GM18505 (cell line): Measurements from ENCODE around the gene ATP5F1A.
"Not testable (repeated sequence)": the region's sequence is repeated elsewhere in the genome, so short reads cannot be mapped to it uniquely, and the experiment has no call there.

ENCODE experiments used
- ATAC-seq: cut with Tn5 transposase; IDR thresholded peaks from one replicate; pipeline ENCODE4 v1.9.1; 2021; ENCODE audit not compliant: unreplicated experiment
- POLR2A ChIP-seq: IDR thresholded peaks from 4 replicates; pipeline ENCODE4 v1.6.1; 2011; ENCODE audit warnings: borderline replicate concordance; ENCODE audit not compliant: insufficient read depth, insufficient read length; ENCODE audit errors: extremely low read depth

The ATP5F1A gene

DNA sequence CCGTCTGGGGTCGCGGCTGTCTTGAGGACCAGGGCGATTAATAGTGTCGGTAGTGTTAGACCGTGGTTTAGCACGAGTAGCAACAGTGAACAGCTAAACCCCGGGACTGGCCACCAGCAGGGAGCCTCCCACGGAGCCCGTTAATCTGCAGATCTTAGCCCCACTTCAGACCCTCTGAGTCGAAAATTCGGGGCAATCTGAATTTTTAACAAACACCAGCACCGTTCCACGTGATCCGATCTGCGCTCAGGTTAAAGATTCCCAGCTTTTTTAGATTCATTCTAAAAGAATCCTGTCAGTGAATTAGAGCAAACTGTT, 479 bp upstream of the ATP5F1A start:
- no peak for TF ChIP-seq POLR2A
- no peak for ATAC-seq

DNA sequence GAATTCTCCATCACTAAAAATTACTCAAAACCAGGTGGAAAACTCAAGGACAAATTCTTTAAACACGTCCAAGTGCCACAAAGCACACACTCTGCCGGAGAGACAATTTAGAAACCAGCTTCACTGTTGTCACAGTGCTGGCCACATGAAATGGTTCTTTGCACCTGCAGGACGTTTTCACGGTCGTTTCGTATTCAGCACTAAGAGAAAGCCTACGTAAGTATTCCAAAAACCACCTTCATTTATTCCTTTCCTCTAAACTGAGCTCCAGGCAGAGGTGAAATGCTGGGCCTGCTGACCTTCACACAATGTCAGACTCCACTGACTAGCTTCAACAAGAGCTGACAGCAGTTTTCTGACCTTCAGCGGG, 680 bp downstream of the ATP5F1A start:
- TF ChIP-seq POLR2A = no peak
- peak; percentile 25 for ATAC-seq

DNA sequence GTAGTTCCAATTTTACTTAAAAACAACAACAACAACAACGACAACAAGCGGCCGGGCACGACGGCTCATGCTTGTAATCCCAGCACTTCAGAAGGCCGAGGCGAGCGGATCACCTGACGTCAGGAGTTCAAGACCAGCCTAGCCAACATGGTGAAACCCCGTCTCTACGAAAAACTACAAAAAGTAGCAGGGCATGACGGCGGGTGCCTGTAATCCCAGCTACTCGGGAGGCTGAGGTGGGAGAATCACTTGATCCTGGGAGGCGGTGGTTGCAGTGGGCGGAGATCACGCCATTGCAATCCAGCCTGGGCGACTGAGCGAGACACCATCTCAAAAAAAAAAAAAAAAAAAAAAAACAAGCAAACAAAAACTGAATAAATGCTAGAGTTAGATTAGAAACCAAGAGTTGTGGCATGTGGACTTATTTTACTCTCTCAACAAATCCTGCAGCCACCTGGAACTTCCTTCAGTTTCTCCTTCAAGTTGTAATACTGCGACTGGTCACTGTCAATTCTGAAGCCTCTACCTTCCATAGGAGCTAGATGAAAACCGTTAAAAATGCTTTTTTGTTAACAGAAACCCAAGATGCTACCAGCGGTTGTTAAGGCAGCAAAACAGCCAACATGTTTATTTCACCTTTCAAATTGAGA, 1.3 kb downstream of the ATP5F1A start:
- peak; percentile 26 for TF ChIP-seq POLR2A
- no peak for ATAC-seq

DNA sequence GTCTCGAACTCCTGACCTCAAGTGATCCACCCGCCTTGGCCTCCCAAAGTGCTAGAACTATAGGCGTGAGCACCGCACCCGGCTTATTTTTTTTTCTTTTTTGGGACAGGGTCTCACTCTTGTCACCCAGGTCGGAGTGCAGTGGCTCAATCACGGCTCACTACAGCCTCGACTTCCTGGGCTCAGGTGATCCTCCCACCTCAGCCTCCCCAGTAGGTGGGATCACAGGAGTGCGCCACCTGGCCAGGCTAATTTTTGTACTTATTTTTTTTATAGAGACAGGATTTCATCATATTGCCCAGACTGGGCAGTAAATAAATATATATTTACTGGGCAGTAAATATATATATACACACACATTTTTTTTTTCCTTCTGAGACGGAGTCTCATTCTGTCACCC, 2.6 kb downstream of the ATP5F1A start:
- TF ChIP-seq POLR2A = no peak
- no peak for ATAC-seq

DNA sequence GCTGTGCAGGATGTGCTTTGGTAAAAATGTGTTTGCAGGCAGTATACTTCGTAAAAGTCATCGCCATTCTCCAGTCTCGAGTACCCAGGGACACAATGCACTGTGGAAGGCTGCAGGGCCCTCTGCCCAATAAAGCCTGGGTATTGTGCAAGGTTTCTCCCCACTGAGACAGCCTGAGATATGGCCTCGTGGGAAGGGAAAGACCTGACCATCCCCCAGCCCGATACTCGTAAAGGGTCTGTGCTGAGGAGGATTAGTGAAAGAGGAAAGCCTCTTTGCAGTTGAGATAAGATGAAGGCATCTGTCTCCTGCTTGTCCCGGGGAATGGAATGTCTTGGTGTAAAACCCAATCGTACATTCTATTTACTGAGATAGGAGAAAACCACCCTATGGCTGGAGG, 9.6 kb downstream of the ATP5F1A start:
- ATAC-seq = not testable (repeated sequence)

DNA sequence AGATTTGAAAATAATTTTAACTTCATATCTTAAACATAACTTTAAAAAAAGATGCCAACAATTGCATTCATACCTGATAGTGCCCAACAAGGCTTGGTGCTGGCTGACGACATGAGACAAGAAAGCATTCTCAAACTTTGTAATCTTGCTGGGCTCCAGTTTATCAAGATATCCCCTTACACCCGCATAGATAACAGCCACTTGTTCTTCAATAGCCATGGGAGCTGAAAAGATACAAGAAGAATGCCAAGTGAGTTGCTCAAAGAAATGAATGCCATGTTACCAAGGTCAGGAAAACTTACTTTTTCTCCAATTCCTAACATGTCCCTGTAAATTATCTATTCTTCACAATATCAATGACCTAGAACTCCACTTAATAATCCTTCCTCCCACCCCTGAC, 13.7 kb downstream of the ATP5F1A start:
- ATAC-seq = no peak
- no peak for TF ChIP-seq POLR2A

DNA sequence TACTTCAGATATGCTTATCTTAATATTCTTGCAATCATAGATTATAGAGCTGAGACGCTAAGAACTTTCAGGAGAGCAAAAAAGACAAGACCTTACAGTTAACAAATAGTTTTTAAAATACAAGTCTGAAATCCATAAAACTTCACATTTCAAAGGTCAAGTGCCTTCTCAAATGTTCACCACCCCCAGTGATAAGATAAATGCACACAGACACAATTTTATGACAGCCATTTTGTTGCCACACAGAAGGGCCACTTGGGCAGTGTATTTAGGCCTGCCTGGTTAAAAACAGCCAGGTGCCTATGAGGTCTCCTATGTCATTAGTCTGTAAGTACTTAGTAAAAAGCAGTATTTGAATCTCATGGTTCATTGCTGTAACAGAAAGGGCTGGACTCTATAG, 17.9 kb downstream of the ATP5F1A start:
- ATAC-seq = no peak
- no peak for TF ChIP-seq POLR2A

DNA sequence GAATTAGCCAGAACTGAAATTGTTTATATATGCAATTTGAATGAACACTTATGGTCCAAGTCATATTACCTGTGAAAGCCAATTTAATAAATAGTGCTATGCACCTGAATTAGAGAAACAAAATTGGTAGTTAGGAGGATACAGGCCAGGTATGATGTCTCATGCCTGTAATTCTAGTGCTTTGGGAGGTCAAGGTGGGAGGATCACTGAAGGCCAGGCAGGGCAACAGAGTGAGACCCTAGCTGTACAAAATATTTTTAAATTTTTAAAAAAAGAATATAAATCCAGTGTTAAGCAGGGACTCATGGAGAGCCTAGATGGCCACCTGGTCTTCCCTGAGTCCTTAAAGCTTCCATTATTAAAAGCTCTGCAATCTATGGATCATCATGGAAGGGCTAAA, 18.8 kb downstream of the ATP5F1A start:
- TF ChIP-seq POLR2A = no peak
- ATAC-seq = no peak

DNA sequence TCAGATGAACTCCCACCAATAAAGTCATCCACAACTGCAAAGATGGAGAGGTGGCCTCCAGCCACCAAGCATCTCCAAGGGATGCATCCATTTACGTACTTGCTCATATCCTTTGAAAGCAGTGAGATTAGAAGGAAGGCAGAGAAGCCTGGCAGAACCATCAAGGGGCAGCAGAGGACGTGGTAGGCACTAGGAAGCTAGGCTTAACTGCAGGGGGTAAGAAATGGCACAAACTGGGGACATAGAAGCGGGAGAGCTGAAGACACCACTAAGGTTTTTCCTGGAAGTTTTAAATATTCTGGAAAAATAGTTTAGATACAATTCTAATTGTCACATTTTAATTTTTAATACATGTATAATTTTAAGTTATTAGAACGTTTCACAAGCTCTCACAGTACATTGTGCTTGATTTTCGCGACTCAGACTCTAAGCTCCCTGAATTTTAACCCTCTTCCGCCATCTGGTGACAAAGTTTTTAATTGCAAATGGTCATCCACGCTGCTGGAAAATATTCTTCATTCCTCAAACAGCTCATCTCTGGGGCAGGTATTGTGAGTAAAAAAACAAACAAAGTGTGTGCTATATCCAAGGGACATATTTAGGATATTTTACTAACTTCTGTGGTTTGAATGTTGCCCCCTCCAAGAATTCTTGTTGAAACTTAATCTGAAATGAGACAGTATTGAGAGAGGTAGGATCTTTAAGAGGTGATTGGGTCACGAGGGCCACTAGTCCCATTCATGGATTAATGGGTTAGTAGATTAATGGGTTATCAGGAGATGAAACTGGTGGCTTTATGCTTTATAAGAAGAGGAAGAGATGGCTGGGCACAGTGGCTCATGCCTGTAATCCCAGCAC, 24.4 kb downstream of the ATP5F1A start:
- no peak for ATAC-seq
- TF ChIP-seq POLR2A = no peak

DNA sequence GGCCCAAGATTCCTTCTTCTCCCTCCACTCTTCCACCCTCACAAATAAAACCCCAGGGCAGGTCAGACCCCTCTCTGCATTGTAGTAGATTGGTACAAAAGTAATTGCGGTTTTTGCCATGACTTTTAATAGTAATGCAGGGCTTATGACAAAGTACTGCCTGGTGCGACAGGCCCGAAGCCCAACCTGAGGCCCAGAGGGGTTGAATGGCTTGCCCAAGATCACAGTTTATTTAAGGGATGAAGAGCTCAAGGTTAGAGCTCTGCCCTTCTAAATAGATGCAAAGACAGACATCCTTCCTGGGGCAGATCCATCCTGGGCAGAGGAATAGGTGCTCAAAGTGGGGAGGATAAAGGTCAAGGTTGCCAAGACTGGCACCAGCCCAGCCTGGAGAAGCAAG, 25.1 kb downstream of the ATP5F1A start:
- no peak for ATAC-seq
- no peak for TF ChIP-seq POLR2A

DNA sequence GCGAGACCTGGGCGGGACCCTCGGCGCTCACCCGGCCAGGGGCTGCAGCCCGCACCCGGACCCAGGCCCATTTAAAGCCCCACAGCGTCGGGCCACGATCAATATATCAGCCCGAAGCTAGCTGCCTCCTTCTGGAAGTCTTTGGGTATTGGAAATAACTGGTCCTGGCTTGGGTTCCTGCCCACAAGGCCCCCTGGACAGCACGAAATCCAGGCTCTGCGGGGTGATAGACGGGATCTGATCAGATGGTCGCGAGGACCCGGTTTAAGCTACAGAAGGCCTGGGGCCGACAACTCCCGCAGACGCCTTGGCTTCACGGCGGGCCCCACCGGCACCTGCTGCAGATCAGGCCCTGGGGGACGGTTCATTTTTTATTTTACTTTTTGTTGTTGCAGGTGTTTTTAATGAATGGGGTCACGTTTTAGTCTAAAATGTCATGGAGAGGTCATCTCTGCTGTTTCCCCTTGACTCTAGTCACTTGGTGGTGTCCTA, 25.7 kb downstream of the ATP5F1A start:
- ATAC-seq = no peak

DNA sequence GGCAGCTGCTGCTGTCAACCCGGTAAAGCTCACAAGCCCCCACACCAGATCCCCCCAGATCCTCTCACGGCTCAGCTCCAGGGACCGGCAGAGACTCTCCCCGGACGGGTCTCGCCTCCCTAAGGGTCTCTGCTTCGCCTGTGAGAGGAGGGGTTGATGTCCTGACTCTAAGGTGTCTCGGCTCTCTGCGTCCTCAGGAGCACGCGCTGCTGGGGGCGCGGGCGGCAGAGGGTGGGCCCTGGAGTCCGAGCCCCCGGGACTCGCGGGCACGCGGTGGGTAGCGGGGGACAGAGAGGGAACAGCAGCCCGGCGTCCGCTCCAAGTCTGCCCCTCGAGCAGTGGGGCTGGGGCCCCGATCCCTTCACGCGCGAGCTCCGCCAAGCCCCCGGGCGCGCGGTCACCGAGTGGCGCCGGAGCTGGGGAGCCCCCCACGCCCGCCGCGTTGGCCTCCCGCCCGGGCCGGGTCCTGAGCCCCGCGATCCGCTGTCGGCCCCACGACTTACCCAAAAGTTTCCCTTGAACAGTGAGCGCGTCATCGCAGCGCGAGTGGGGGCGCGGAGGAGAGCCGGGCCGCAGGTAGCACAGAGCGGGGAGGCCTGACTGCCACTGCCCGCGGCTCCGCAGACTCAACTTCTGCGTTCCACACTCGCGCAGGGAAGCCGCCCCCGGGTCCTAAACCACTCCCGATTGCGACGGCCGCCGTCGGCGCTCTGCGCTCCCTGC, 26.3 kb downstream of the ATP5F1A start, which contains the start of gene PSTPIP2:
Gene PSTPIP2 (minus strand): TSS at position 608 of the 723 bp plus-strand sequence. CDS start 72 bp downstream, at position 536.
- ATAC-seq = peak; percentile 71
- TF ChIP-seq POLR2A = peak; percentile 56

More for the DNA sequence above, 25.7 kb downstream of the ATP5F1A start:
- TF ChIP-seq POLR2A = no peak

DNA sequence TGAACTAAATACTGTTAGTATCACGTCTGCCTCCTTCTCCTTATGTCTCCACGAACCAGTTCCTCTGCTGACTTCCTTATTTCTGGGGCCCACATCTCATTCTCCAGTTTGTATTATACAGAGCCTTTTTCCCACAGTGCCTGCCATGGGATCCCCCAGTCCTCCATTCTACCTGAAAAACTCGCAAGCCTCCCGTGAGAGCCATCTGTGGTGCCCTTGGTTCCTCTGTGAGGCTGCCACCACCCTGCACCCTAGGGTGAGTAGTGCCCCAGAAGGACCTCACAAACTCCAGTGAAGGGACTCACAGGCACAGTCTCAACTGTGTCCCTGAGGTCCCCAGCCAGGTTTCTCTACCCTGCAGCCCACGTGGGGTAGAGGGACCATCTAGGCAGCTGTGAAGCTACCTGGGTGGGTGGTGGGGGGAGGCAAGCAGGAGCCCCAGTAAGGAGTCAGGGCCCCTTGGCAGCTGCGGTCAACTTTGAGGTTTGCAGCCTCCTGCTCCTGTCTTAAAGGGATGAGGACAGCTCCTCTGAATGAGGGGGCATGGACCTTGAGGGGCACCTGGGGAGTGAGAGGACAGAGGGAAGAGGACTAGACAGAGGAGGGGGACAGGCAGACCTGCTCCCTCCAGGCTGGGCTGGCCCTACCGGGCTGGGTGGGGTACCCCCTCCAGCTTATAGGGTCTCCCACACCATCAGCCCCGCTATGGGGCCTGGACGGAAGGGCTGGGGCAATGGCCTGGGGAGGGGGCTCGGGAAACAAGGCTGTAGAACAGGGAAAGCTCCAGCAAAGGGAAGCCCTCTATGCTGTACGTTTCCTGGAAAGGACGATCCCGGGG, 27.1 kb downstream of the ATP5F1A start:
- TF ChIP-seq POLR2A = no peak
- ATAC-seq = no peak
